Gastroesophageal sphincter (tissue), 4 donors: ENCODE results near the gene CPA4. TPM values are rescaled to one million over a fixed set of nuclear protein-coding genes. Genes with fewer than 3 reads are reported as not detected.

Experiments
- ATAC-seq: fragments of 150-250 bp; one replicate; pipeline ENCODE4 v1.9.1; 2016; ENCODE audit warnings: mild to moderate bottlenecking, moderate library complexity
- H3K27ac ChIP-seq, 4 donors: fragments of 200-600 bp; sonication (generic) in 3 of 4; 1 replicate in 3 of 4; 2 replicates in 1 of 4; pipeline ENCODE4 v1.5.1; 2016 to 2019
- H3K27me3 ChIP-seq: fragments of 200-600 bp; sonication (generic); one replicate; pipeline ENCODE4 v1.5.1; 2019
- H3K36me3 ChIP-seq, 2 donors: fragments of 200-600 bp; sonication (generic); one replicate each; pipeline ENCODE4 v1.5.1; 2019; ENCODE audit warnings: control low read depth in 1 of 2
- H3K4me1 ChIP-seq, 3 donors: fragments of 200-600 bp; sonication (generic); 1 replicate in 2 of 3; 2 replicates in 1 of 3; pipeline ENCODE4 v1.5.1; 2016 to 2019; ENCODE audit warnings: control low read depth in 2 of 3
- H3K4me3 ChIP-seq, 2 donors: fragments of 200-600 bp; sonication (generic); one replicate each; pipeline ENCODE4 v1.5.1; 2019; ENCODE audit warnings: mild to moderate bottlenecking in 1 of 2, moderate library complexity in 1 of 2
- H3K9me3 ChIP-seq, 3 donors: fragments of 200-600 bp; sonication (generic); one replicate each; pipeline ENCODE4 v1.5.1; 2017 to 2019; ENCODE audit warnings: control low read depth in 2 of 3
- EP300 ChIP-seq: sonication (generic); formaldehyde crosslinking; IDR thresholded peaks from one replicate; pipeline ENCODE4 v1.6.1; 2017; ENCODE audit warnings: antibody characterized with exemption, mild to moderate bottlenecking
- POLR2A ChIP-seq, 2 donors: fragments of 450-650 bp; IDR thresholded peaks; one replicate each; pipeline ENCODE4 v1.6.1; 2017; ENCODE audit warnings: antibody characterized with exemption in 2 of 2, mild to moderate bottlenecking in 2 of 2, moderate library complexity in 1 of 2
- POLR2AphosphoS5 ChIP-seq: sonication (generic); formaldehyde crosslinking; IDR thresholded peaks from one replicate; pipeline ENCODE4 v1.6.1; 2017; ENCODE audit warnings: antibody characterized with exemption
- WGBS, 2 donors: methylation state at CpG; one replicate each; pipeline ENCODE4 v1.1.5; 2018; ENCODE audit warnings: low coverage in 1 of 2; 5-methylcytosine and 5-hydroxymethylcytosine counted together
- total RNA-seq, 4 donors: library from RNA; depleted of rRNA; stranded (reverse); fragments of >200 nt; gene quantifications; one replicate each; pipeline ENCODE4 v1.1.0, GENCODE V29; 2016
- TF ChIP-seq, protein P1 (sequence below), 4 experiments: fragments of 200-600 bp in 2 of 4; fragments of 450-650 bp in 2 of 4; sonication (generic) in 1 of 4; IDR thresholded peaks; one replicate each; pipeline ENCODE4 v1.5.1; 2017 to 2019; ENCODE audit warnings: antibody characterized with exemption in 4 of 4, mild to moderate bottlenecking in 2 of 4, moderate library complexity in 2 of 4

The CPA4 gene
- total RNA-seq, 4 donors from 2014 or later = 0.93 TPM; not detected in 3

- ATAC-seq = no peak
- 98% methylated on average over 7 of the region's 7 CpGs; no CpG with 5 or more reads in 1 of the 2 donors for WGBS, 2 donors
- TF ChIP-seq EP300 (no peak), POLR2A (IDR thresholded peaks at IDR 0.05) (no peak), POLR2AphosphoS5 (no peak)
- TF ChIP-seq, protein P1, sequence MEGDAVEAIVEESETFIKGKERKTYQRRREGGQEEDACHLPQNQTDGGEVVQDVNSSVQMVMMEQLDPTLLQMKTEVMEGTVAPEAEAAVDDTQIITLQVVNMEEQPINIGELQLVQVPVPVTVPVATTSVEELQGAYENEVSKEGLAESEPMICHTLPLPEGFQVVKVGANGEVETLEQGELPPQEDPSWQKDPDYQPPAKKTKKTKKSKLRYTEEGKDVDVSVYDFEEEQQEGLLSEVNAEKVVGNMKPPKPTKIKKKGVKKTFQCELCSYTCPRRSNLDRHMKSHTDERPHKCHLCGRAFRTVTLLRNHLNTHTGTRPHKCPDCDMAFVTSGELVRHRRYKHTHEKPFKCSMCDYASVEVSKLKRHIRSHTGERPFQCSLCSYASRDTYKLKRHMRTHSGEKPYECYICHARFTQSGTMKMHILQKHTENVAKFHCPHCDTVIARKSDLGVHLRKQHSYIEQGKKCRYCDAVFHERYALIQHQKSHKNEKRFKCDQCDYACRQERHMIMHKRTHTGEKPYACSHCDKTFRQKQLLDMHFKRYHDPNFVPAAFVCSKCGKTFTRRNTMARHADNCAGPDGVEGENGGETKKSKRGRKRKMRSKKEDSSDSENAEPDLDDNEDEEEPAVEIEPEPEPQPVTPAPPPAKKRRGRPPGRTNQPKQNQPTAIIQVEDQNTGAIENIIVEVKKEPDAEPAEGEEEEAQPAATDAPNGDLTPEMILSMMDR (IDR thresholded peaks at IDR 0.05) = no peak
These were observed 29.7 kb downstream of the CPA4 start for GRCh38 chr7:130322615-130323014.

GRCh38 chr7:130324306-130324943 lies 31.5 kb downstream of the CPA4 start:
- no peaks in the 10 kb centered on the region for H3K27me3 ChIP-seq
- TF ChIP-seq, protein P1 (IDR thresholded peaks at IDR 0.05) = no peak
- TF ChIP-seq POLR2A (IDR thresholded peaks at IDR 0.05) (no peak), EP300 (no peak), POLR2AphosphoS5 (no peak)
- H3K4me3 ChIP-seq = no peak overlapping the region
- no peak for ATAC-seq
- H3K9me3 ChIP-seq = no peaks in the 10 kb centered on the region
- no peaks in the 10 kb centered on the region for H3K4me1 ChIP-seq
- WGBS, 2 donors = 85 to 100% methylated on average over 1 to 10 of the region's 10 CpGs
- H3K36me3 ChIP-seq = no peaks in the 10 kb centered on the region
- H3K27ac ChIP-seq = no peak overlapping the region

More at GRCh38 chr7:130322615-130323014, 29.7 kb downstream of the CPA4 start:
- Histone ChIP-seq H3K9me3 (no peaks in the 10 kb centered on the region), H3K36me3 (no peaks in the 10 kb centered on the region), H3K27ac (no peak overlapping the region), H3K4me1 (no peaks in the 10 kb centered on the region), H3K27me3 (no peaks in the 10 kb centered on the region), H3K4me3 (no peak overlapping the region)

DNA sequence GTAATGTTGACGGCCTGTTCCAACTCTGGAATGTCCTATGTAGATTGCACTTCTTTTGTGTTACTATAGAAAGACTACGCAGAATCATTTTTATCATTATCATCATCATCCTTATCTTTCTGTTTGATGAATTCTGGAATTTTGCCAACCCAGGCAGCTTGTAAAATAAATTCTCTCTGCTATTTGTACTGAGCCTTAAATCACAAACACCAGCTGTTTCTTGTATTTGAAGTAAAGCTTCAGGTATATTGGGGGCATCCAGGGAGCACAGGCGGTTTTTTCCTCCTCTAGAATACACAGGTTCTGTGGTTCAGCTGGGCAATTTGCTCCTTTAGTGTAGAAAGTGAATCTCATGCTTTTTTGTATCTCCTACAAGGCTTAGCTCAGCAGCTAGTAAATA lies 36.7 kb downstream of the CPA4 start:
- Histone ChIP-seq H3K9me3 (no peaks in the 10 kb centered on the region), H3K4me1 (no peaks in the 10 kb centered on the region), H3K27ac (no peak overlapping the region), H3K27me3 (no peaks in the 10 kb centered on the region), H3K4me3 (no peak overlapping the region), H3K36me3 (no peaks in the 10 kb centered on the region)
- WGBS, 2 donors = 83% methylated on average over 1 to 3 of the region's 3 CpGs
- no peak for ATAC-seq
- TF ChIP-seq EP300 (no peak), POLR2A (IDR thresholded peaks at IDR 0.05) (no peak), POLR2AphosphoS5 (no peak)
- TF ChIP-seq, protein P1 (IDR thresholded peaks at IDR 0.05) = no peak

- Histone ChIP-seq H3K27me3 (no peaks in the 10 kb centered on the region), H3K4me3 (no peak overlapping the region), H3K9me3 (no peaks in the 10 kb centered on the region), H3K27ac (no peak overlapping the region), H3K36me3 (no peaks in the 10 kb centered on the region), H3K4me1 (no peaks in the 10 kb centered on the region)
- no peak for TF ChIP-seq POLR2A (IDR thresholded peaks at IDR 0.05)
- TF ChIP-seq, protein P1 (IDR thresholded peaks at IDR 0.05) = no peak
- no peak for TF ChIP-seq EP300
- TF ChIP-seq POLR2AphosphoS5 = no peak
- no peak for ATAC-seq
- WGBS, 2 donors = 88 to 95% methylated on average over 3 to 4 of the region's 4 CpGs
These were observed 39.5 kb downstream of the CPA4 start for GRCh38 chr7:130332259-130333053.

GRCh38 chr7:130333832-130334231 lies 40.9 kb downstream of the CPA4 start:
- WGBS, 2 donors = 66% methylated on average over 2 of the region's 2 CpGs; no CpG with 5 or more reads in 1 of the 2 donors
- TF ChIP-seq POLR2AphosphoS5 = no peak
- no peak for TF ChIP-seq POLR2A (IDR thresholded peaks at IDR 0.05)
- TF ChIP-seq EP300 = no peak
- TF ChIP-seq, protein P1 (IDR thresholded peaks at IDR 0.05) = no peak
- no peak for ATAC-seq
- Histone ChIP-seq H3K36me3 (no peaks in the 10 kb centered on the region), H3K4me3 (no peak overlapping the region), H3K27ac (no peak overlapping the region), H3K4me1 (no peaks in the 10 kb centered on the region), H3K27me3 (no peaks in the 10 kb centered on the region), H3K9me3 (no peaks in the 10 kb centered on the region)
